Left colon (tissue), 2 donors: ENCODE measurements around the gene NET1. TPM values are rescaled to one million over a fixed set of nuclear protein-coding genes. Genes with fewer than 3 reads are reported as not detected.

Experiments
- ATAC-seq: fragments of 200-7000 bp; cut with Tn5 transposase; one replicate; pipeline ENCODE4 v1.9.1; 2020; ENCODE audit warnings: mild to moderate bottlenecking, moderate library complexity
- DNase-seq, 2 donors: peaks; one replicate each; pipeline ENCODE4 v3.0.0-alpha.2; 2020
- intact Hi-C, 2 donors: fragments of 100-400 bp; cut with DNase I in 1 of 2; cut with micrococcal nuclease in 1 of 2; formaldehyde crosslinking; loops; one replicate each; pipeline versions ENCODE4 v1.11.2 to v1.14.0; 2022; cut with DNase I, micrococcal nuclease
- total RNA-seq, 2 donors: library from RNA; stranded (reverse); fragmentation: NEBNext Ultra II Directional; extraction: Animal tissue kit (Norgen Biotek cat#: 25700); gene quantifications; one replicate each; pipeline ENCODE4 v1.2.1, GENCODE V29; 2021
- donor health status: DM: no; HTN: no; CAD: no.
- donor health status: DM: yes; HTN: yes; CAD: no.

The NET1 gene
- total RNA-seq, 2 donors from 2014 or later: 307 to 355 TPM

DNA sequence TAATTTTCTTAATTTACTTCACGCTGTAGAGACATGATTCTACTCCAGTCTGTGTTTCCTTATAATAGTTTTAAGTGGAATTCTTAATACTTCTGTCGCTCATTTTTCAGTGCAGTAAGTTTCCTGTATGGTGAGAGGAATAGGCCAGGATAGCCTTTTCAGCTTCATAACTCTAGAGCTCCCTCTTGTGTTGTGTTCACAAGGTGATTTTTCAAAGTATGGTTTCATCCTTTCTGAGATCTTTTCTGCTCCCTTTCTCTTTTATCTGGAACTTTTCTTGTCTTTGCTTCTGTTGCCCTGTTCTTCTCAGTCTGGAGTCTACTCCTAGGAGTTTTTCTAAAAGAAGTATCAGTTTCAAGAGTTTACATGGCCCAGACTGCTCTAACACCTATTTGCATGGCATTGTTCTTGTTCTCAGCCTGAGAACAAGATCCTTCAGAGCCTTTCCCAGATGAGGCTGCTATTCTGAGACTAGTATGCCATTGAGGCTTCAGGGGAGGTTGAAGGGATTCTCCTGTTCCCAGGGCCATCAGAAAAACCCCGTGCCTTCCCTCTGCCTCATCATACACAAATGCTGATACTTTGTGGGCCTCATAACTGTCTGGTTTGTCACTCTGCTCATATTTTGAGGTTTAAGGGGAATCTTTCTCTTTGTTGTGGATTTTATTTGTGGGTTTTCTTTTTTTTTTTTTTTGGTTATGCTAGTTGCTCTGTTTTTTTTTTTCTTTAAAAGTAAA lies 21.8 kb downstream of the NET1 start:
- intact Hi-C loops: no loop called here
- peak; percentile 85 for ATAC-seq
- no peak for DNase-seq

DNA sequence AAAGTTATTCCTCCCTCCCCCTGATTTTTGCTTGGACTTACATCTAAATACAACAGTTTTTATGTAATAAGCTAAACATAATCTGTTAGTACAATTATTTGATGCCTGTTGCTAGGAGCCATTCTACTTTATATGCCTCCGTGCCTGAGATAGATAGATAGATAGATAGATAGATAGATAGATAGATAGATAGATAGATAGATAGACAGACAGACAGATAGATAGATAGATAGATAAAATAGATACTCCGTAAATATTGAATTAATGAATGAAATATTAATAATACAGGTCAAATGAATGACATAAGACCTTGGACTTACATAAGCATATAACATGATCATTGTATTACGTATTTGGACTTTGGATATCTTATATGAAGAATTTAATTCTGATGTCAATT lies 23.0 kb downstream of the NET1 start:
- no peak for DNase-seq
- intact Hi-C loops: no loop called here
- ATAC-seq: no peak

DNA sequence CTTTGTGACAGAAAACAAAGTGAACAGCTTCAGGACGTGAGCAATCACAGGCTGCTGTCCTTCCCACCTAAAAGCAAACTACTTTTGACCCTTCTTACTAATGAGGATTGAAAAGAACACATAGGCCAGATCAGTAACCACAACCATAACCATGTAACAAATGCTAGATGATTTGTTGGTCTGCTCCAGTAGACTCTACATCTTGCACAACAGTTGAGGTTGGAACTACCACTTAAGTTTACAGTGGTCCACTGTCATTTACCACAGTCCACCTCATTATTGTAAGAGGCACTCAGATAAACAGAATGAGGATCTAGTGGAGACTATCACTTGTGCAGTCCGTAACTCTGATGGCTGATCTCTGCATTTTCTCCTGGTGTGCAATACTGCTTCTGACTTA lies 27.8 kb downstream of the NET1 start:
- DNase-seq (no peak), ATAC-seq (no peak)
- intact Hi-C loops: loop anchor here (2.0 to 5.0 kb wide), 2 partner anchors 185 to 187 kb away; no protein-coding TSS in a partner anchor

DNA sequence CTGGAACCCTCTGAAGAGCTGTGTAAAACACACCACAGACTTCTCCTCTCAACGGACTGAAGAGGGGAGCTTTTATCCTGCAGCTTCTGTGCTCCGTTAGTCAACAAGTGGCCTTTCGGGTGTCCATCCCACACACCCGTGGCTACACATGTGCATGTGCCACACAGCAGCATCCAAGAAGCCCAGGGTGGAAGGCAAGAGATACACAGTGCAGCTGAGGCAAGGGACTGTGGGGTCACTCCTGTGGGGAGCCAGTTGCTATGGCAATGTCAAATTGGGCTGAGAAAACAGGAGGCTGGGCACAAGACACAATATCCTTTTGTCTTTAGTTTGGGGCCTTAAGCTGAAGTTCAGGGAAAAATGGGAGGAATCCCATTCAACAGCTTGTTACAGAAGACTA lies 28.7 kb downstream of the NET1 start:
- DNase-seq (no peak), ATAC-seq (no peak)
- intact Hi-C loops: loop anchor here (2.0 to 5.0 kb wide), 2 partner anchors 184 to 186 kb away; no protein-coding TSS in a partner anchor

DNA sequence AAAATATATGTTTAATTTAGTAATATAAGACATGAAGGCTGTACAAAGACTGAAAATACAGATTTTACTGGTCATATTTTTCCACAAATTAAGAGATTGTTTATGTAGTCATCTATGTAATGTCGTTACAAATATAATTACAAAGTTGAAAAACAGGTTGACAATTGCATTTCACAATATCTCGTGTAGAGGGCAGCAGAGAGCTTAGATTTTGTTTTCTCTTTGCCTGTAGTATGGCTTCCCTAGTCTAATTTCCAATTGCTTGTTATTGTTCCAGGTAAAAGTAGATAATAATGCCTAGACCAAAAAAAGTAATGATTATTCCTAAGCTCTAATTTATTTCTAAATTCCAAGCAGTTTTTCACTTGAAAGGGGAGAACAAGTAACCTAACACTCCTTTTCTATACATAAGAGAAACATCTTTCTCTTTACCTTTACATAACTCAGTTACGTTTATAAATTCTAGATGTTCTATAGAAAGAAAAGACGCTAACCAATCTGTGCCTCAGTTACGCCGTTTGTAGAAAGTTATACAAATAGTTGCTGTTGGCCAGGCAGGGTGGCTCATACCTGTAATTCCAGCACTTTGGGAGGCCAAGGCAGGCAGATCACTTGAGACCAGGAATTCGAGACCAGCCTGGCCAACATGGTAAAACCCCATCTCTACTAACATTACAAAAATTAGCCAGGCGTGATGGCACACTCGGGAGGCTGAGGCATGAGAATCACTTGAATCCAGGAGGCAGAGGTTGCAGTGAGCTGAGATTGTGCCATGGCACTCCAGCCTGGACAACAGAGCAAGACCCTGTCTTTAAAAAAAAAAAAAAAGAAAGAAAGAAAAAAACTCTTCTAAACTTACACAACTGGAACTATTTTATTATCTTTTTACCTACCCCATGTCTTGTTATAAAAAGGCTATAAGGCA lies 30.0 kb downstream of the NET1 start:
- ATAC-seq: peak; percentile 28
- peak in 1 of 2 donors; percentile 15 for DNase-seq
- intact Hi-C loops: loop anchor here in 1 of 2 donors (5.0 kb wide), 1 partner anchor 185 kb away; no protein-coding TSS in a partner anchor

DNA sequence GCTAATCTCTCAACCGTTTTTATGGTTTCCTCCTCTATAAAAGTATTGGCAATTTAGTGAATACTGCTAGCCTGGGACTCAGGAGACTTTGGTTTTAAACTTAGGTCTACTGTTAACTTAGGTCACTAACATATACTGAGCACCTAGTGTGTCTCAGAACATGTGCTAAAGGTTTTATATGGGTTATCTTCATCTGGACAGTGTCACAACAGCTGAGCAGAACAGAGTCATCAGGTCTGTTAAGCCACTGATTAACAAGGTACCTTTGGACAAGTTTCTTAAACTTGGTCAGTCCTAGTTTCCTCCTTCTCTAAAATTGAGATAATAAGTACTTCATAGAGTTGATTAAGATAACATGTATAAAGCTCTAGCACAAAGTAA lies 30.6 kb downstream of the NET1 start:
- ATAC-seq (peak; percentile 51), DNase-seq (no peak)
- intact Hi-C loops: loop anchor here in 1 of 2 donors (5.0 kb wide), 1 partner anchor 184 kb away; no protein-coding TSS in a partner anchor

DNA sequence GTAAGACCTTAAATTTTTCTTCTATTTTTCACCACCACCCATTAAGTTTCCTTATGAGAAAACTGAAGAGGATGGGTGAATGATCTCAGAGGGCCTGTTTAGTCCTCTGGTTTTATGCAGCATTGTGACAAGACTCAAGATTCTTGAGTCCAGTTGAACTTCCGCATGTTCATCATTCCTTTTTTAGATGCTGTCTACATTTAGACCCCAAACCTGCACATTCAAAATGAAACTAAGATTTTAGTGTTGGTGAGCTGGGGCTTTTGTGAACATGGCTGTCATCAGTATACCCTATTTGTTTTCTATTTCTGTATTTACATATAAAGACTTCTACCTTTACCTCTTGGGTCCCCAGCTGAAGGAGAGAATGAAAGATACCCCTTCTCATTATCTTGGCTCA lies 31.1 kb downstream of the NET1 start:
- DNase-seq: no peak
- intact Hi-C loops: loop anchor here in 1 of 2 donors (5.0 kb wide), 1 partner anchor 184 kb away; no protein-coding TSS in a partner anchor
- ATAC-seq: no peak

DNA sequence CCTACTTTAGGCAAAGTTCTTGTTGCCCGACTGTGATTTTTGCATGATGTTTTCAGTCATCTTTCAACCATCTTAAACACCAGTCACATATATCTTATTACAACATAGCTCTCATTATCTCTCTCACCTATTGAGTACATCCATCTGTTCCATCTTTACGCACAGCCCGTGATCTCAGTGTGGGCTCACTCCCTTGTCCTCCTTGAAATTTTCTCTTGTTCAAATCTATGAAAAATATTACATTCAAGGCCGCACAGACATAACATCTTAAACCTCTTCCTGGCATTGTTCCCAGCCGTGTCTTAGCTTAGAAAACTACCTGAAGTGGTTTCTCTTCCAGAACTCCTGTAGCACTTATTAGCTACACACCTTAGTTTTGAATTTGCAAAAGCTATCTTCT lies 32.6 kb downstream of the NET1 start:
- ATAC-seq: no peak
- intact Hi-C loops: loop anchor here in 1 of 2 donors (5.0 kb wide), 1 partner anchor 102 kb away; no protein-coding TSS in a partner anchor
- DNase-seq: peak in 1 of 2 donors; percentile 37

DNA sequence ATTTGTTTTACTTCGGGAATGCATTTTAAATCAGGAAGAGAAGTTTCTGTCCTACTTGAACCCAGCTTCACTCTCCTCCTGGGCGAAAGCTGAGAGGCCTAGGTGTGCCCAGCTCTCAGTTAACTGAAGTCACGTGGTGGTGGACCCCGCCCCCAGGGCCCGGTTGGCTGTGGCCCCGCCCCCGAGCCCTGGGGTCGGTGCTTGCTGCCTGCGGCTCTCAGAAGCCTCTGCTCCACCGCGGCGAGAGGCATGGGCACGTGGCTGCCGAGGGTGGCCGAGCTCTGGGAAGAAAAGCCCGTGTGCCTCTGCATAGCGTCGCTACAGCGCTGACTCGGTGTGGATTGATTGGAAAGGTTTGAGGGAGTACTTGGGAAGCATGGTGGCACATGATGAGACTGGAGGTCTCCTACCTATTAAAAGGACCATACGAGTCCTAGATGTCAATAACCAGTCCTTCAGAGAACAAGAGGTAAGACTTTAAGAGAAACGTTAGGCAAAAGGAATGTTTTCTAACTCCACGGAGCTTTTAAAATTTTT lies 34.1 kb downstream of the NET1 start:
- DNase-seq: peak; percentile 95 to 98
- intact Hi-C loops: loop anchor here in 1 of 2 donors (5.0 kb wide), 1 partner anchor 101 kb away; no protein-coding TSS in a partner anchor
- ATAC-seq: peak; percentile 72

DNA sequence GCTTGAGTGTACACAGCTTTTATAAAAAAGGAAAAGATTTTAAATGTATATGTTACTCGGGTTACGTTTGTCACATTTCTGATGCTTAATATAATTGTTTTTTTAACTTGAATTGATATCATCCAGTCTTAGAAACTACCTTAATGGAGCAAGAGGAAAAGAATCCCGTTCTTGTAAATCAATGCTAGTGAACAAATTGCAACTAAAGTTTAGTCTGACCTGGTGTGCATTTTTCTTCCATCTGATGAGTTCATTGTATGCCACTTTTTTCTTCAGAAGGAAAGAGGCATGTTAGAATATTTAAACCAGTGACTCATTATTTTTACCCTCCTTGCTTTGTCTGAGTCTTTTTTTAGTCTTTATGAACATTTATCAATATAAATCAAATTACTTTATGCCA lies 34.7 kb downstream of the NET1 start:
- DNase-seq (no peak), ATAC-seq (no peak)
- intact Hi-C loops: loop anchor here in 1 of 2 donors (5.0 kb wide), 1 partner anchor 100 kb away; no protein-coding TSS in a partner anchor

DNA sequence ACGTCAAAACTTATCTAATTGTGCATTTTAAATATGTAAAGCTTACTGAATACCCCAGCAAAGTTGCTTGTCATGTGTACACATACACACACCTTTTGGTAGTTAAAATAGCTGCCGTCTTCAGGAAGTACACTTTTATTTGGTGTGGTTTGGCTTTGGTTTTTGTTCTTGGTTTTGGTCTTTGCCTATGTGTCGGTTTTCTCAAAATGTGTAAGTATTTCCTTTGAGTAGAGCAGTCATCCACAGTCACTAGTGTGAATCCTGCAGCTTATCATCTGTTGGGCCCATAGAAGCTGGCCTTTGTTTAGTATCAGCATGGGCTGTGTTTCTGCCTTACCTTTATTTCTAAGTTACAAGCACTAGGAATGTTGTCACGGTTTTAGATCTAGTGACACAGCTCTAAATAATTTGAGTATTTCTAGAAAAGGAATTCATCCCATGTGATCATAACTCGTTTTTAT lies 35.3 kb downstream of the NET1 start:
- ATAC-seq (peak; percentile 27), DNase-seq (no peak)
- intact Hi-C loops: loop anchor here in 1 of 2 donors (5.0 kb wide), 1 partner anchor 100 kb away; no protein-coding TSS in a partner anchor

DNA sequence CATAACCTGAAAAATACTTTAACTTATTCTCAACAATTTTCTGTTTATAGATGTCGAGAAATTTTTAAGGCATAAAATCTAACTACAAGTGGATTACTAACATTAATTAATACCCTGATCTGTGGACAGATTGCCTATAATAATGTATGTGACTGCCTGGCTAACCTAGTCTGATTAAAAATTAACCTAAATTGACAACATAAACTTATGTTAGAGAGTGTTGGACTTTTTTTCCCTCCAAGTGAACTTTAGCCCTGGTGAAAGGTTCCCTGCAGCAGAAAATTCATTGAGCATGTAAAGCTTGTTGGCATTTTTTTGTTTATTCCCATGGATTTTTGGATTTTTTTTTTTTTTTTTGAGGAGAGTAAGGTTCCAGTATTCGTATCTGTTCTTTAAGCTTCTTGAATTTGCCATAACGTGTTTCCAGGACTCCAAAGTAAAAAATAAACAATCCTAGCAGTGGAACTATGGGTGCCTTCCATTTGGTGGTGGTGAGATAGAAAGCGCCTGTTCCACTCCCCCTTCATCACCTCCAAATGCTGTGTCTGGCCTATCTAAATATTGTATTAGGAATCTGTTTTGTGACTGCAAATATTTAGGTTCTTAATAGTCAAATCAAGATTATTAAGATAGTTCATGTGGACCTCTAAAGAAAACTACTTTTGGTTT lies 36.1 kb downstream of the NET1 start:
- peak; percentile 57 for ATAC-seq
- DNase-seq: no peak
- intact Hi-C loops: loop anchor here in 1 of 2 donors (5.0 kb wide), 1 partner anchor 99 kb away; no protein-coding TSS in a partner anchor

DNA sequence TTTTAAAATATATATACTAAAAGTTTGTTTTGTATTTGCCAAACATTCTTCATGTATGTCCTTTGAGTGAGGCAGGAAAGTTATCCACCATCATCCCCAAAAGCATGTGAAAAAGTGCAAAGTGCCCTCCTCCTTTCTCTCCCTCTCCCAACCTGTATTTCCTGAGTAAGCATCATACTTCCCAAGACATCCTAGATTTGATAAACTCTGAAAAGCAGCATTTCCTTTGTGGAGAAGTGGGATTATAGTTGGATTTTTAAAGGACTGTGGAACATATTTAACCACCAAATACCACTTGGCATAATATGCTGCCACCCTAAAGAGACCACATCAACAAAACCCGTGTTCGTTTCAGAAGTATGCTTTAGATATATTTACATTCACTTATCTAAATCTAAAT lies 36.9 kb downstream of the NET1 start:
- ATAC-seq: no peak
- DNase-seq: no peak
- intact Hi-C loops: loop anchor here in 1 of 2 donors (5.0 kb wide), 1 partner anchor 98 kb away; no protein-coding TSS in a partner anchor

DNA sequence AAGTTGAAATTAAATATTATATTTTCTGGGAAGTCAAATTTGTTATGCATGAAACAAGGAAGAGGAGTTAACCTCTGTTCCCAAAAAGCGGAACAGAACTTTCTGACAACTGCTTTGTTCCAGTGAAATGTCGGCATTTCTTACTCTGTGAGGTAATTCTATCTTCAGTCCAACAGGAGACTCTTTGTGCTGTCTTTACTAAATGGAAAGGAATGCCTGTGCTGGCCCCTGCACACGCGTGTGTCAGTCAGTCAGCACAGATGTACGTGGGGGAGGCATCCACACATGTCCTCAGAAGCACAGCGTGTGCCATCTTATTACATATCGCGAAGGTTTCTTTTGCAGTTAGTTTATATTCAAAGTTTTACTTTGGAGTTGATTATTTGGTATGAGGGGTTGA lies 37.5 kb downstream of the NET1 start:
- DNase-seq: no peak
- peak; percentile 10 for ATAC-seq
- intact Hi-C loops: loop anchor here in 1 of 2 donors (5.0 kb wide), 1 partner anchor 97 kb away; no protein-coding TSS in a partner anchor

DNA sequence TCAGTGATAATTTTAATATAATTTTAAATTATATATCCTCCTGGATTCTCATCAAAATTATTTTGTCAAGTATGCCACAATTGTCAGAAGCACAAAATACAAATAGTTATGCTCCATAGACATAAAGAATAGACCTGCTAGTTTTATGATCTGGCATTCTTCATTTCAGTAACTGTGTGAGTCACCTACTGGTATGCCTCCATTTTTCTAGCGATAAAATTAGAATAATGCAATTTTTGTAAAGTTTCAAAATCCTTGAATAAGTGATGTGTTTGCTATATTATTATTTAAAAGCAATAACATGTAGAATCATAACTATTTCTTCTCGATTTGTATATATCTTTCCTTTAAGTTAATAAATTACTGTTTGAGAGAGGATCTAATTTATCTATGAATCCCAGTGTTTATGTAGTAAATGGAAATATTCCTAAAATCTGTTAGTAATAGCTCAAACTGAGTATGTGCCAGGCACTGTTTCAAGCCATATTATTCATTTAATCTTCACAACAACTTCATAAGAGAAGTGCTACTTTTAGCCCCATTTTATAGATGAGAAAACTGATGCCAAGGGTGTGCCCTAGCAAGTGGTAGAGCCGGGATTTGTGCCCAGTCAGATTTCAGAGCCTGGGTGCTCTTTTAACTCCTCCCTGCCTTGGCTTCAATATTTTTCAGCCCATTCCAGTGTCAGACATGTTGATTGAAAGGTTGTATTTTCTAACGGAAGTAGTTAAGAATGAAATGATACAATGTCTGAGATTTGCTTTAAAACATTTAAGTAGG lies 38.4 kb downstream of the NET1 start:
- ATAC-seq: no peak
- intact Hi-C loops: no loop called here
- no peak for DNase-seq

DNA sequence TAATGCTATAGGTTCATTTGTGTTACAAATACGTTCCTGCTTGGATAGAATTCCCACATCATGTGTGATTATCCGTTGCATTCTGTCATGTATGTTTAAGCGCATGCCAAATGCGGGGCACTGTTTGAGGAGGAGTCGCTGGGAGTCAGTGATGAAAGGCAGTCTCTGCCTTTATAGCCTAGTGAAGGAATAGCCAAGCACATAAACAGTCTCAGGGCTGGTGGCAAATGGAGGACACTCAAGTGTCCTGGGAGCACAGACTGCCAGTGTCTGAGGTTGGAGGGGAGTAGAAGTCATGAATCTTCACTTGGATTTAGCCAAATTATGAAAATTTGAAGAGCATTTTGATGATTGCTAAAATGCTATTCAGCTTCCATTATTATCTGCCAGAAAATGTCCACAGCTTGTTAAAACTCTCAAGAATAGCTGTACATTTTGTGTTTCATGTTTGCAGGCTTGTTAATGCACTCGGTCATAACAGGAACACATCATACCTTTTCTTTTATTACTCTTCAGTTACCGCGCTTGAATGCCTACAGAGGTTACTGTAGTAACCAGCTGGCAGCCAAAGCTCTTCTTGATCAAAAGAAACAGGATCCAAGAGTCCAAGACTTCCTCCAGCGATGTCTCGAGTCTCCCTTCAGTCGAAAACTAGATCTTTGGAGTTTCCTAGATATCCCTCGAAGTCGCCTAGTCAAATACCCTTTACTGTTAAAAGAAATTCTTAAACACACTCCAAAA lies 41.6 kb downstream of the NET1 start:
- intact Hi-C loops: no loop called here
- ATAC-seq (peak; percentile 19), DNase-seq (no peak)

DNA sequence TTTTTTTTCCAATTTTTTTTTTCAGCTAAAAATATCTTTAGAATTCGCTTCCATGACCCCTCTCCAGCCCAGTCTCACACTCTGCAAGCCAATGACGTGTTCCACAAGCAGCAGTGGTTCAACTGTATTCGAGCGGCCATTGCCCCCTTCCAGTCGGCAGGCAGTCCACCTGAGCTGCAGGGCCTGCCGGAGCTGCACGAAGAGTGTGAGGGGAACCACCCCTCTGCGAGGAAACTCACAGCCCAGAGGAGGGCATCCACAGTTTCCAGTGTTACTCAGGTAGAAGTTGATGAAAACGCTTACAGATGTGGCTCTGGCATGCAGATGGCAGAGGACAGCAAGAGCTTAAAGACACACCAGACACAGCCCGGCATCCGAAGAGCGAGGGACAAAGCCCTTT lies 44.2 kb downstream of the NET1 start:
- intact Hi-C loops: no loop called here
- ATAC-seq (no peak), DNase-seq (no peak)
